Mononuclear cell (primary cell): Measurements from ENCODE around the gene DDX1. TPM values are rescaled to one million over a fixed set of nuclear protein-coding genes. Genes with fewer than 3 reads are reported as not detected.
"Not testable (repeated sequence)": the region's sequence is repeated elsewhere in the genome, so short reads cannot be mapped to it uniquely, and the experiment has no call there.

Experiments
- H3K27me3 ChIP-seq: 2 replicates; pipeline ENCODE4 v1.6.0; 2011; ENCODE audit warnings: low read length, control low read depth; ENCODE audit not compliant: insufficient read depth
- H3K4me1 ChIP-seq: 2 replicates; pipeline ENCODE4 v1.5.1; 2011; ENCODE audit warnings: mild to moderate bottlenecking, low read length, control low read depth; ENCODE audit not compliant: insufficient read depth
- H3K4me3 ChIP-seq: 2 replicates; pipeline ENCODE4 v1.5.1; 2011; ENCODE audit warnings: mild to moderate bottlenecking, low read length, moderate library complexity
- H3K9me3 ChIP-seq: 2 replicates; pipeline ENCODE4 v1.5.1; 2011; ENCODE audit warnings: low read depth, mild to moderate bottlenecking, control low read depth, low read length
- total RNA-seq: library from RNA; depleted of rRNA; stranded (reverse); fragments of >200 nt; gene quantifications from one replicate; pipeline ENCODE4 v1.2.3, GENCODE V29; 2012

DDX1 gene
- total RNA-seq, 1 donor = 55.5 TPM

DNA sequence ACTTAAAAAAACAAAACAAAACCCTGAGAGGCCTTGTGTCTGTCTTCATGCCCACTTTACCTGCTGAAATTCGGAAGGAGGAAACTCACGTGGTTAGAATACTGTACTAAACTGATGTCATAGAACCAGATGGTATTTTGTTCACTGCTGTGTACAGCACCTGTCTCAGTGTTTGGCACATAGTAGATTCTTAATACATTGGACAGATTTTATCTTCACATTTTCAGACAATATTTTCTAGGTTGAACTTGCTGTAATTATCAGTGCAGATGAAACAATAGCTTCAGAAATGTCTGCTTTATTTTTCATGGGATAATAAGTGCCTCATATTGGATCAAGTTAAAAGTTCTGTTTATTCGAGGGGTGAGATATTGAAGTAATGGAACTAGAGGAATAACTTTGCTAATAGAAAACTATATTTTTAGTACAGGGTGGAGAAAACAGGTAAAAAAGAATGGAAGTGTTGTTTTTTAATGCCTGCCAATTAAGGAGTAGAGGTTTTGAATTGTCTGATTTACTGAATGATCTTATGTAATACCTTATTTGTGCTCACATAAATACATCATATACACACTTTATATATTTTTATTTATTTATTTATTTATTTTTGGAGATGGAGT lies 23.7 kb downstream of the DDX1 start:
- no peaks in the 10 kb centered on the region for H3K27me3 ChIP-seq
- H3K4me1 ChIP-seq = no peaks in the 10 kb centered on the region
- H3K9me3 ChIP-seq = no peaks in the 10 kb centered on the region
- no peak overlapping the region for H3K4me3 ChIP-seq

DNA sequence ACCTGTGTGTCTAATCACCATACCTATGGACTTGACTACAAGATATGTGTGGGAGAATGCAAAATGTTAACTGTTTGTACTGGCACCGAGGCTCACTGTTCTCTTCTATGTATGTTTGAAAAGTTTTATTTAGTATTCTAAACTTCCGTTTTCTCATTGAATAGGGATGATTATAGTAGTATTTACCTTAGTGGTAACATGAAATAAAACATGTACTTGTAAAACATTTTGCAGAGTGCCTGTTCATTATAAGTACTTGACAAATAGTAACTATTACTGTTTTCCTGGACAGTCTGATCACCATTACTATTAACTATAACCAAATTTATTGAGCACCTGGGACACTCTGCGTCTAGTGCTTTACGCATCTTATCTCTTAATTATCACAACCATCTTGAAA lies 24.8 kb downstream of the DDX1 start:
- no peaks in the 10 kb centered on the region for H3K9me3 ChIP-seq

DNA sequence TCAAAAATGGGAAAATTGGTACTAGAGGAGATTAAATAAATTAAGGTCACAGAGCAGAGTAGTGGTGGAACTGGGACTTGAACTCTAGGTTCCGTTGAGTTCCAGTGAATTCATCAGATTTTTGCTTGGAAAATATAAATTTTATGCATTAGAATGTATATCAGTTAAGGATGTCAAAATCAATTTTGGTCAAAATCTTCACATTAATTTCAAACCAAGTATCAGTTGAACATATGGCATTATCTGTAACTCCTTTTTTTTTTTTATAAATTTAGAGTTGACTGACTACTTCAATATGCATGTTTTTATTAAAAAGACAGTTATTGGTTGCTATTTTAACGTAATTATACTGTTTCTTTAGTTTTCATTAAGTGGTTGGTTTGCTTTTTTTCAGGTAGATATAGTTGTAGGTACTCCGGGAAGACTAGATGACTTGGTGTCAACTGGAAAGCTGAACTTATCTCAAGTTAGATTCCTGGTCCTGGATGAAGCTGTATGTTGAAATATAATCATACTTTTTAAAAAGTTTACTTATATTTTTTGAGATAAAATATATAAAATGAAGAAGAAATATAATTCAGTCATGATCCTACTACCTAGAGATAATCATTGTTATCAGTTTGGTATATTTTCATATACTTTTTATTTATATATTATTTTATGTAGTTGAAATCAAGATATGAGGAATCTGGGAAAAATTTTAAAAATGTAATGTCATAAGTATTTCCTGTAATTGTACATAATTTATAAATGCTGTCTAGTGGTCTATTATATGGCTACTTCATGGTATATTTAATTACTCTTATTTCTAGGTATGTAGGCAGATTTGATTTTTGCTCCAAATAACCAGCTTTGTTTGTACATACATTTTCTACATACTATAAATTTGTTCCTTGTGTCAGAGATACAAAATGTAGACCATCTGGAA lies 25.4 kb downstream of the DDX1 start:
- Histone ChIP-seq H3K4me1 (no peaks in the 10 kb centered on the region), H3K9me3 (no peaks in the 10 kb centered on the region), H3K4me3 (no peak overlapping the region)

More for the DNA sequence above, 24.8 kb downstream of the DDX1 start:
- H3K27me3 ChIP-seq = no peaks in the 10 kb centered on the region
- no peak overlapping the region for H3K4me3 ChIP-seq
- no peaks in the 10 kb centered on the region for H3K4me1 ChIP-seq

DNA sequence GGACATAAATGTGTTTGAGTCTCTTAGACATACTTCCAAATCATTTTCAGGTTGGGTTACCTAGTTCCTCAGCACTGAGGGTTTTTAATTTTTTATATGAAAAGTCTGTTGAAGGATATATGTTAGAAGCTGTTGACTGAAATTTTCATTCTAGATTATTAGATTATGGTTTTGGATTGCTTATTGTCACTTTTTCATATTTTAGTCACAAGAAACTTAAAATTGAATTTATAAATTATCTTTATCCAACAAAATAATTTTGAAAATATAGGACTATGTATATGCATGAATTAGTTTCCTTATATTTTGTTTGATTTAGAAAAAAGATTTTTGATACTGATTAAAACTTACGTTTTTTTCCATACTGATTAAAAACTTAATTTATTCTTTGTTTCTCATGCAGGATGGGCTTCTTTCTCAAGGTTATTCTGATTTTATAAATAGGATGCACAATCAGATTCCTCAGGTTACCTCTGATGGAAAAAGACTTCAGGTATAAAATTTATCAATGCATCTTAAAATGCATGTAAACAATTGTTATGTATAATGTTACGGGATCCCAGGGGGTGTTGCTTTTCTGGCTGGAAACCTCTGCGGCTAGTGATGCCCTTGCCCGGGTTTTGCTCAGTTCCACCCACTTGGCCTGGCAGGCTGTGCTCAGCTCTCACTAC lies 26.2 kb downstream of the DDX1 start:
- H3K9me3 ChIP-seq = no peaks in the 10 kb centered on the region
- no peaks in the 10 kb centered on the region for H3K4me1 ChIP-seq
- H3K27me3 ChIP-seq = no peaks in the 10 kb centered on the region
- H3K4me3 ChIP-seq = no peak overlapping the region

More for the DNA sequence above, 25.4 kb downstream of the DDX1 start:
- no peaks in the 10 kb centered on the region for H3K27me3 ChIP-seq

DNA sequence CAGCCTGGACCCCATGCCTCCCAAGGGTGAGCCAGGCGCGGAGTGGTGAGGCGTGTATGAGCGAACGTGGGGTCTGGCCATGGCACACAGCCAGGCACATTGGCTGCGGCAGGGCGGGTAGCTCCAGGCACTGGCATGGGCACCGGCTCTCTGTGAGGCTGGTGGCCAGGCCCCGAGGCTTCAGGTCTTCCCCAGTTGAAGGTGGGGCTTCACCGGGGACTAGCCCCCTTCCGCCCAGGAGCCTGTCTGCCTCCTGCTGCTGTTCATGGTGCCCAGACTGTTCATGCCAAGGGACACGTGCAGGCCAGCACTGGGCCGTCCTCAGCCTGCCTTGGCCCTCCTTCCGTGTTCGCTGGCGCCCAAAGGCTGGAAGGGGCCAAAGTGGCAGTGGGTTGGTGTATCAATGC lies 26.8 kb downstream of the DDX1 start:
- H3K4me1 ChIP-seq = no peaks in the 10 kb centered on the region
- H3K27me3 ChIP-seq = no peaks in the 10 kb centered on the region
- H3K4me3 ChIP-seq = no peak overlapping the region
- no peaks in the 10 kb centered on the region for H3K9me3 ChIP-seq

DNA sequence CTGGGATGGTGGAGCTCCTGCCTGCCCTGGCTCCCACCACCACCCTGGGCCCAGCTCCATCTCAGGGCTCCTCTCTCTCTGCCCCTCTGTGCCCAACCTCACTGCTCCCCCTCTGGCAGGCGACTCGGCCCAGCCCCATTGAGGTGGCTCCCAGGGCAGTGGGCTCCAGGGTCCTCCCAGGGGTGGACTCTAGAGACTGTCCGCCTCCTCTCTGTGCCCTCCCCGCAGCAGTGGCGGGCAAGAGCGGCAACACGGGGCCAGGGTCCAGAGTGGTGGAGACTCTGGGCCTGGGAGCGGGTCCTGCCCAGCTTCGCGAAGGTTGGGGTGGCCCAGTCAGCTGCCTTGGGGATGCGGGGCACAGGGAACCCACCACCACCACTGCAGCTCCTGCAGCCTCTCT lies 27.4 kb downstream of the DDX1 start:
- H3K9me3 ChIP-seq = no peaks in the 10 kb centered on the region
- no peaks in the 10 kb centered on the region for H3K4me1 ChIP-seq
- no peaks in the 10 kb centered on the region for H3K27me3 ChIP-seq
- H3K4me3 ChIP-seq = no peak overlapping the region

DNA sequence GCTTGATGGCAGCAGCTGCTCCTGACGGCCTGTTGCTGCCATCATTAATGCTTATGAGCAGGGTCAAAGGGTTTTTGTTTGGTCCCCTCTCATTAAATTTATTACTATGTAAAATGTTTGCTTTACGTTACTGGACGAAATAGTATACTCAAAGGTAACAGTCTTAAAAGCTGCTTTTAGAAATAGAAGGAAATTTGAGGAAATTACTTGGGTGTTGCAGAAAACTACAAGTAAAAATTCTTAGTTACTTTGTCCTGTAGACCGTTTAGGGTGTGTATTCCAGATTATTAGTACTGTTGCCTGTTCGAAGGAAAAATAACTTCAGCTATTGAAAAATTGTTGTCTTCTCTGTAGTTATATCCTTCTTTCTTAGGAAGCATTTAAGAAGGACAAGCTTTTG lies 27.8 kb downstream of the DDX1 start:
- H3K4me3 ChIP-seq = no peak overlapping the region
- H3K4me1 ChIP-seq = no peaks in the 10 kb centered on the region
- no peaks in the 10 kb centered on the region for H3K27me3 ChIP-seq
- H3K9me3 ChIP-seq = no peaks in the 10 kb centered on the region

DNA sequence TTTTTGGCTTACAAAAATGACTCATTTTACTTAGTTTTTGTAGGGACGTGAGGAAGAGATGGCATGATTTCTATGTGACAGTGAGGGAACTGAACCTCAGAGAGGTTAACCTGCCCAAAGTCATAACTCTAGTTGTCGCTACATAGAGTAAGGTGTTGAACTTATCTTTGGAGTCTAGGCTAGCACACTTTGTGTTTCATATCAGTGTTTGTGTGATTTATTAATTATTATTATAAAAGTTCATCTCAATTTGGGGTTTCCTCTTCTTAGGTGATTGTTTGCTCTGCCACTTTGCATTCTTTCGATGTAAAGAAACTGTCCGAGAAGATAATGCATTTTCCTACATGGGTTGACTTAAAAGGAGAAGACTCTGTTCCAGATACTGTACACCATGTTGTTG lies 28.3 kb downstream of the DDX1 start:
- H3K27me3 ChIP-seq = no peaks in the 10 kb centered on the region
- no peak overlapping the region for H3K4me3 ChIP-seq
- no peaks in the 10 kb centered on the region for H3K9me3 ChIP-seq
- no peaks in the 10 kb centered on the region for H3K4me1 ChIP-seq

DNA sequence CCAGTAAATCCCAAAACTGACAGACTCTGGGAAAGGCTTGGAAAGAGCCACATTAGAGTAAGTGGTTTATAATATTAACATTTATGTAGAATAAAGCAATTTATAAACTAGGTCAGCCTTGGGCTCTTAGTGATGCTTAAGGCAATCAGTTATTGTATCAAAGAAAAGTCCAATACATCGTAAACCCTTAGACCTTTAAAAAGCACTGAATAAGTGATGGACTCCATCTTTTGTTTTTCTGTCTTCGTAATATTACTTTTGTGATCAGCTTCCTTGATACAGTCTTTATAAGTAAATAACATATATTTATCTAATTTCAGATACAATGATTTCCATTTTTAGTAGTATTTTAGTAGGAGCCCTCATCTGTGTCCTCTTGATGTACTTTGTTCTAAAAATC lies 28.7 kb downstream of the DDX1 start:
- H3K4me3 ChIP-seq = no peak overlapping the region
- H3K4me1 ChIP-seq = no peaks in the 10 kb centered on the region
- H3K9me3 ChIP-seq = no peaks in the 10 kb centered on the region
- no peaks in the 10 kb centered on the region for H3K27me3 ChIP-seq

DNA sequence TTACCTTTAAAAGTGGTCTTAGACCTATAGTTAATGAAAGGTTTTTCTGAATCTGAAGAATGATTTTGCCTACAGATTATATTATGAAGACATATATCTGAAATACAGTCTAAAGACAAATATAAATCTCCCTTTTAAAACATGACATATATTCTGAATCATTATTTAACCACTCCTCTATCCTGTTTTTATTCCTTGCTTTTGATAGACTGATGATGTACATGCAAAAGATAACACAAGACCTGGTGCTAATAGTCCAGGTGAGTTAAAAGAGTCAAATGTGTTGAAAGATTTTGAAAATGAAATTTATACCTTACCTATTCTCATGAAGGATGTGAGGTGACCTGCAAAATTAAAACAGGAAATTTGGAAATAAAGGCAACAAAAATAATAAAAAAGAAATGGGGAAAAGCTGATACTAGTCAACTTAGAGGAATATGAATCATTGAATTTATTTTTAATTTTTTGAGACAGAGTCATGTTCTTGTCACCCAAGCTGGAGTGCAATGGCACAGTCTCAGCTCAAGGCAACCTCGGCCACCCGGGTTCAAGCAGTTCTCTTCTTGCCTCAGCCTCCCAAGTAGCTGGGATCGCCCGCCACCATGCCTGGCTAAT lies 29.3 kb downstream of the DDX1 start:
- H3K4me1 ChIP-seq = no peaks in the 10 kb centered on the region
- H3K9me3 ChIP-seq = no peaks in the 10 kb centered on the region
- no peak overlapping the region for H3K4me3 ChIP-seq
- H3K27me3 ChIP-seq = no peaks in the 10 kb centered on the region

DNA sequence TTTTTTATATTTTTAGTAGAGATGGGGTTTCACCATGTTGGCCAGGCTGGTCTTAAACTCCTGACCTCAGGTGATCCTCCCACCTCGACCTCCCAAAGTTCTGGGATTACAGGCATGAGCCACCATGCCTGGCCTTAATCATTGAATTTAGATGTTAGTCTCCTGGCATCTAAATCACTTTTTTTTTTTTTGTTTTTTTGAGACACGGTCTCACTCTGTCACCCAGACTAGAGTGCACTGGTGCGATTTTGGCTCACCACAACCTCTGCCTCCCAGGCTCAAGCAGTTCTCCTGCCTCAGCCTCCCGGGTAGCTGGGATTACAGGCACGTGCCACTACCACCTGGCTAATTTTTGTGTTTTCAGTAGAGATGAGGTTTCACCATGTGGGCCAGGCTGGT lies 29.8 kb downstream of the DDX1 start:
- not testable (repeated sequence) for H3K27me3 ChIP-seq, H3K4me3 ChIP-seq, H3K9me3 ChIP-seq, H3K4me1 ChIP-seq

DNA sequence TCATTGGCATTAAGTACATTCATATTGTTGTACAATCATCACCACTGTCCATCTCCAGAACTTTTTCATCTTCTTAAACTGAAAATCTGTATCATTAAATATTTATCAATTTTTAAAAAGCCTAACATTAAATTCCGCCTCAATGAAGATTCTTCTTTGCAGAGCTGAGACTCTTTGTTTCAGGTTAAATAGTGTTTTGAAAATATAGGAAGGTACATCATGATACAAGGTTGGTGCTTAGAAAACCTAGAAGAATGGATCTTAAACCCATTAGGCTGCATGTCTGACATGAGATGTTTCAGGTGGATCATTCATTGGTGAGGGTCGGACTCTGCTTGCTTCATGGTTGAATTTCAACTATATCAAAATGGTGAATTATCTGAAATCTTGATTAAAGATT lies 30.5 kb downstream of the DDX1 start:
- Histone ChIP-seq H3K4me3 (no peak overlapping the region), H3K27me3 (no peaks in the 10 kb centered on the region), H3K9me3 (no peaks in the 10 kb centered on the region), H3K4me1 (no peaks in the 10 kb centered on the region)

DNA sequence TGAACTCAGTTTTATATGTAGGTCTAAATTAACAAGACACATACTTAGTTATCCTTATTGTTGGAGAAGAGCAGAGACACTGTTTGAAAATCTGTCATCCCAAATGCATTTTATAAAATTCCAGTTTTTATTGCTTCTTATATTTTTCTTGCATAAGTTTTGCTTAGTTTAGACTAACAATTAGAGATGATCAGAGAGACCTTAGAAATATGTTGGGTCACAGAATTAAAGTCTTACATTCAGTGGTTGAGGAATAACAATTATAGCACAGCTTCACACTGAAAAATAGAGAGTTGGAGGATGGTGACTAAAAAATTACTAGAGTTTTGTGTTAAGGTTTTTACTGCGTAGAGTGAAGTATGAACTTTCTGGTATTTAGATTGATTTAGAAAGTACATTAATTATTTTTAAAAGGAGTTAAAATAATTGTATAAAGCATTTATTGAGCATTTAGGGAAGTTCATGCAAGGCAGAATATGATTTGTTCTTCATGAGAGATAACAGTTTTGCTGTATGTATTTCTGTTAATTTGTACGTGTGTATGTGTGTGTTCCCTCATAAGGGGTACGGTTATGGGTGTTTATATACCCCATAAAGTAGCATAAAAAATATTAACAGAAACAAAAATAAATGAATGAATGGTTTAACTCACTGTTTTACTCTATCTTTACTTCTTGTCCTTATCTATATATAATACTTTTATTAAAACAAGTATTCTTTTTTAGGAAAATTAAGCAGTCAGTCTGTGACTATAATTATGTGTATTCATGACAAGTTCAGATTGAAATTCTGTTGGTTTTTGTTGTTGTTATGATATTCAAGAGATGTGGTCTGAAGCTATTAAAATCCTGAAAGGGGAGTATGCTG lies 31.2 kb downstream of the DDX1 start:
- H3K4me1 ChIP-seq = no peaks in the 10 kb centered on the region

DNA sequence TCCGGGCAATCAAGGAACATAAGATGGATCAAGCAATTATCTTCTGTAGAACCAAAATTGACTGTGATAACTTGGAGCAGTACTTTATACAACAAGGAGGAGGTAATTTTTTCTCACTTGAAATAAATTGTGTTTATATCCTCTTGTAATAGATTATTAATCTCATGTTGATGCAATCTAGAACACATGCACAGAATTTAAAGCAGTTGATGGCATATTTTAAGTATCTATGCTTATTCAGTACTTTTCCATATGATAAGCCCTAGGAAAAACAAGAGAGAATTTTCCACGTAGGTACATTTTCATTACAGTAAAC lies 31.8 kb downstream of the DDX1 start:
- Histone ChIP-seq H3K27me3 (no peaks in the 10 kb centered on the region), H3K4me3 (no peak overlapping the region), H3K4me1 (no peaks in the 10 kb centered on the region), H3K9me3 (no peaks in the 10 kb centered on the region)

More for the DNA sequence above, 31.2 kb downstream of the DDX1 start:
- Histone ChIP-seq H3K4me3 (no peak overlapping the region), H3K9me3 (no peaks in the 10 kb centered on the region), H3K27me3 (no peaks in the 10 kb centered on the region)
